Loucy (cell line): ENCODE data around the gene RNASET2.

ENCODE experiments used
- CTCF ChIP-seq: fragments of 200-600 bp; sonication (generic); conservative IDR thresholded peaks from 2 replicates; pipeline ENCODE4 v1.5.1; 2014; ENCODE audit warnings: mild to moderate bottlenecking, antibody characterized with exemption, low read length
- EZH2phosphoT487 ChIP-seq: fragments of 200-600 bp; IDR thresholded peaks from 2 replicates; pipeline ENCODE4 v1.6.1; 2018; ENCODE audit warnings: antibody characterized with exemption, mild to moderate bottlenecking, moderate library complexity, borderline replicate concordance

- TF ChIP-seq CTCF (no peak), EZH2phosphoT487 (no peak)
Measured at GRCh38 chr6:166942393-166943168, 13.8 kb downstream of the RNASET2 start.
